ENCODE data around the gene GPATCH4.

DNA sequence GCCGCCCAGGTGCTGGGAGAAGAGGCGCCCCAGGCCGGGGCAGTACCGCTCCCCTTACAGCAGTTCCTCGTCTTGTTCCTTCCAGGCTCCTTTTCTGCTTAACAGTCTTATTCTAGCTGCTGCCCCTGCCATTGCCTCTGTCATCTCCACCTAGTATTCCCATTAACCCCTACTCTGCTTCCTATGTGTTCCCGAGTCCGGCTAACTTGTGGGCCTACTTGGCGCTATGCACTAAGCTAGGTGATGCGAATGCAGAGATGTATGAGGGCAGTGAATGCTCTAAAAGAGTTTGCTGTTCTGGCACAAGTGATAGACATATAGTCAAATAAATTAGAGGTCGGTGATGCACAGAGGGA lies 28.6 kb downstream of the GPATCH4 start:
- TF ChIP-seq, protein P1, sequence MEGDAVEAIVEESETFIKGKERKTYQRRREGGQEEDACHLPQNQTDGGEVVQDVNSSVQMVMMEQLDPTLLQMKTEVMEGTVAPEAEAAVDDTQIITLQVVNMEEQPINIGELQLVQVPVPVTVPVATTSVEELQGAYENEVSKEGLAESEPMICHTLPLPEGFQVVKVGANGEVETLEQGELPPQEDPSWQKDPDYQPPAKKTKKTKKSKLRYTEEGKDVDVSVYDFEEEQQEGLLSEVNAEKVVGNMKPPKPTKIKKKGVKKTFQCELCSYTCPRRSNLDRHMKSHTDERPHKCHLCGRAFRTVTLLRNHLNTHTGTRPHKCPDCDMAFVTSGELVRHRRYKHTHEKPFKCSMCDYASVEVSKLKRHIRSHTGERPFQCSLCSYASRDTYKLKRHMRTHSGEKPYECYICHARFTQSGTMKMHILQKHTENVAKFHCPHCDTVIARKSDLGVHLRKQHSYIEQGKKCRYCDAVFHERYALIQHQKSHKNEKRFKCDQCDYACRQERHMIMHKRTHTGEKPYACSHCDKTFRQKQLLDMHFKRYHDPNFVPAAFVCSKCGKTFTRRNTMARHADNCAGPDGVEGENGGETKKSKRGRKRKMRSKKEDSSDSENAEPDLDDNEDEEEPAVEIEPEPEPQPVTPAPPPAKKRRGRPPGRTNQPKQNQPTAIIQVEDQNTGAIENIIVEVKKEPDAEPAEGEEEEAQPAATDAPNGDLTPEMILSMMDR (IDR thresholded peaks at IDR 0.05): no peak
- no peak for TF ChIP-seq POLR2A (IDR thresholded peaks at IDR 0.05)
